OCI-LY3 (cell line): ENCODE results near the gene ACAA1.

Experiments used
- EZH2phosphoT487 ChIP-seq: fragments of 200-600 bp; shearing (Covaris generic); IDR thresholded peaks from 2 replicates; pipeline ENCODE4 v1.6.1; 2018; ENCODE audit warnings: antibody characterized with exemption, mixed run types, low read depth
- TF ChIP-seq, protein P1 (sequence below): fragments of 200-600, 300-600 bp; sonication (generic); IDR thresholded peaks from 2 replicates; pipeline ENCODE4 v1.5.1; 2014; ENCODE audit warnings: antibody characterized with exemption, low read length, low read depth

DNA sequence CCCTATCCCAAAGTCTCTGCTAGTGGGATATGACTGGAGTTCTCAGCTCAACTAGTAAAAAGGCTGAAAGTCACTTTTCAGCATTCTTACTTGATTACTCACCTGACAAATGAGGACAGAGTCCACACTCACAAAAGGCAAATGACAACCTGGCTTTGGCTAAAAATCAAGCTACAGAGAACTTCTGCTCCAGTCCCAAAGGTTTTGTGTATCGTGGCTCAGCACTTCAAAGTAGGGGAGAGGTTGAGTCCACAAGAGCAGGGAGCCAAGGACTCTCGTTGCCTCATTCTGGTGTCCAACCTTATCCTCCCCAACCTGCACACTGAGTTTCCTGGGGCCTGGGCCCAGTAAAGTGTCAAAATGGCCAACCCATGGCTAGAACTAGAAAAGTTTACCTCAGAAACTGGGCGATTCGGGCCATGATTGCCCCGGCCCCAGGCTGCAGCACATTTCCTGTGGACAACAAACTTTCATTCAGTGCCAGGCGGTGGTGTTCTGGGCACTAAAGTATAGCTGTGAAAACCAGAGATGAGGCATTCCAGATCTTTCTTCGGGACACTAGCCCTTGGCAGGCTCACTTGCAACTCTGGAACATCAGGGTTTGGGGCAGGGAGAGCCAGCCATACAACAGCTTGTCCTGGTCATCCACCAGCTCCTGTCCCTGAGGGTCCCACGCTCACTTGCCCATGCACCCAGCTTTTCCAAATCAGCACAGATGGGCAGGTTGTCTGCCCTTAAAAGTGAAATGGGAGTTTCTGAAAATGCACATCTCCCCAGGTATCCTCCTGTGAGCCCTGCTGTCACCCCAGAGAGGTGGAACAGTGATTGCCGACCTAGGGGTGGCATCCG is 3.1 kb downstream of the ACAA1 start:
- TF ChIP-seq, protein P1, sequence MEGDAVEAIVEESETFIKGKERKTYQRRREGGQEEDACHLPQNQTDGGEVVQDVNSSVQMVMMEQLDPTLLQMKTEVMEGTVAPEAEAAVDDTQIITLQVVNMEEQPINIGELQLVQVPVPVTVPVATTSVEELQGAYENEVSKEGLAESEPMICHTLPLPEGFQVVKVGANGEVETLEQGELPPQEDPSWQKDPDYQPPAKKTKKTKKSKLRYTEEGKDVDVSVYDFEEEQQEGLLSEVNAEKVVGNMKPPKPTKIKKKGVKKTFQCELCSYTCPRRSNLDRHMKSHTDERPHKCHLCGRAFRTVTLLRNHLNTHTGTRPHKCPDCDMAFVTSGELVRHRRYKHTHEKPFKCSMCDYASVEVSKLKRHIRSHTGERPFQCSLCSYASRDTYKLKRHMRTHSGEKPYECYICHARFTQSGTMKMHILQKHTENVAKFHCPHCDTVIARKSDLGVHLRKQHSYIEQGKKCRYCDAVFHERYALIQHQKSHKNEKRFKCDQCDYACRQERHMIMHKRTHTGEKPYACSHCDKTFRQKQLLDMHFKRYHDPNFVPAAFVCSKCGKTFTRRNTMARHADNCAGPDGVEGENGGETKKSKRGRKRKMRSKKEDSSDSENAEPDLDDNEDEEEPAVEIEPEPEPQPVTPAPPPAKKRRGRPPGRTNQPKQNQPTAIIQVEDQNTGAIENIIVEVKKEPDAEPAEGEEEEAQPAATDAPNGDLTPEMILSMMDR: no peak
- no peak for TF ChIP-seq EZH2phosphoT487
